ENCODE data around the gene RARB. TPM values are rescaled to one million over a fixed set of nuclear protein-coding genes. Genes with fewer than 3 reads are reported as not detected.

Gene RARB
- total RNA-seq, 1 experiment from 2014 or later: 2.5 TPM

DNA sequence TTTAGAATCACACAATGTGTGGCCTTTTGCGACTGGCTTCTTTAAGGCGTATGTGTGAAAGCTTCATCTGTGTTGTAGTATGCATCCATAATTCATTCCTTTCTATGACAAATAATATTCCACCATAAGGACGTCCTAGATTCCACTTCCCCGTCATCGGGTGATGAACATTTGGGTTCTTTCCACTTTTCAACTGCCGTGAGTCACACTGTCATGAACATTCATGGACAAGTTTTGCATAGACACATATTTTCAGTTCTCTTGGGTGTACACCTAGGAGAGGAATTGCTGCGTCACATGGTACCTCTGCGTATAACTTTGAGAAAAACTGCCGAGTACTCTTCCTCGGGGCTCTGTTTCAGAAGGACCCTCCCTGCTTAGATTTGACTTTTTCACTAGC lies 139.3 kb downstream of the RARB start:
- ChIA-PET CTCF (interaction anchor here (1.2 kb wide), 1 partner anchor 25 kb away, joined by 3 read pairs; no protein-coding TSS in a partner anchor), POLR2A (no interaction called here)
- H3K27ac Mint-ChIP-seq (ENCODE audit: unreplicated experiment): no peak overlapping the region
- intact Hi-C loops (cut with micrococcal nuclease; ENCODE audit: unreplicated experiment): no loop called here
- no peaks in the 10 kb centered on the region for H3K27me3 ChIP-seq (replicated peaks; ENCODE audit: control insufficient read depth, insufficient read depth, low read length)
- no peaks in the 10 kb centered on the region for H3K4me1 ChIP-seq
- no peaks in the 10 kb centered on the region for H3K27me3 Mint-ChIP-seq (ENCODE audit: insufficient read depth, unreplicated experiment)
- DNase-seq: no peak
- no peaks in the 10 kb centered on the region for H3K9me3 Mint-ChIP-seq (ENCODE audit: unreplicated experiment)
- BruUV-seq (replicated peaks): no TSS peak
- no peaks in the 10 kb centered on the region for H3K36me3 ChIP-seq (ENCODE audit: control insufficient read depth, insufficient read depth, low read length)
- no peaks in the 10 kb centered on the region for H3K4me1 Mint-ChIP-seq (ENCODE audit: low read depth, unreplicated experiment)
- TF ChIP-seq, protein P1, sequence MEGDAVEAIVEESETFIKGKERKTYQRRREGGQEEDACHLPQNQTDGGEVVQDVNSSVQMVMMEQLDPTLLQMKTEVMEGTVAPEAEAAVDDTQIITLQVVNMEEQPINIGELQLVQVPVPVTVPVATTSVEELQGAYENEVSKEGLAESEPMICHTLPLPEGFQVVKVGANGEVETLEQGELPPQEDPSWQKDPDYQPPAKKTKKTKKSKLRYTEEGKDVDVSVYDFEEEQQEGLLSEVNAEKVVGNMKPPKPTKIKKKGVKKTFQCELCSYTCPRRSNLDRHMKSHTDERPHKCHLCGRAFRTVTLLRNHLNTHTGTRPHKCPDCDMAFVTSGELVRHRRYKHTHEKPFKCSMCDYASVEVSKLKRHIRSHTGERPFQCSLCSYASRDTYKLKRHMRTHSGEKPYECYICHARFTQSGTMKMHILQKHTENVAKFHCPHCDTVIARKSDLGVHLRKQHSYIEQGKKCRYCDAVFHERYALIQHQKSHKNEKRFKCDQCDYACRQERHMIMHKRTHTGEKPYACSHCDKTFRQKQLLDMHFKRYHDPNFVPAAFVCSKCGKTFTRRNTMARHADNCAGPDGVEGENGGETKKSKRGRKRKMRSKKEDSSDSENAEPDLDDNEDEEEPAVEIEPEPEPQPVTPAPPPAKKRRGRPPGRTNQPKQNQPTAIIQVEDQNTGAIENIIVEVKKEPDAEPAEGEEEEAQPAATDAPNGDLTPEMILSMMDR (IDR thresholded peaks at IDR 0.05; ENCODE audit: insufficient read depth in 1 of 2, low read depth in 1 of 2, low read length in 1 of 2, severe bottlenecking in 1 of 2, unreplicated experiment in 1 of 2): no peak
- no peaks in the 10 kb centered on the region for H3K9me3 ChIP-seq
- no peak overlapping the region for H3K4me3 Mint-ChIP-seq (ENCODE audit: unreplicated experiment)
- no peak overlapping the region for H3K4me3 ChIP-seq (ENCODE audit: low read depth, low read length)
- H3K36me3 Mint-ChIP-seq (ENCODE audit: insufficient read depth, unreplicated experiment): no peaks in the 10 kb centered on the region

DNA sequence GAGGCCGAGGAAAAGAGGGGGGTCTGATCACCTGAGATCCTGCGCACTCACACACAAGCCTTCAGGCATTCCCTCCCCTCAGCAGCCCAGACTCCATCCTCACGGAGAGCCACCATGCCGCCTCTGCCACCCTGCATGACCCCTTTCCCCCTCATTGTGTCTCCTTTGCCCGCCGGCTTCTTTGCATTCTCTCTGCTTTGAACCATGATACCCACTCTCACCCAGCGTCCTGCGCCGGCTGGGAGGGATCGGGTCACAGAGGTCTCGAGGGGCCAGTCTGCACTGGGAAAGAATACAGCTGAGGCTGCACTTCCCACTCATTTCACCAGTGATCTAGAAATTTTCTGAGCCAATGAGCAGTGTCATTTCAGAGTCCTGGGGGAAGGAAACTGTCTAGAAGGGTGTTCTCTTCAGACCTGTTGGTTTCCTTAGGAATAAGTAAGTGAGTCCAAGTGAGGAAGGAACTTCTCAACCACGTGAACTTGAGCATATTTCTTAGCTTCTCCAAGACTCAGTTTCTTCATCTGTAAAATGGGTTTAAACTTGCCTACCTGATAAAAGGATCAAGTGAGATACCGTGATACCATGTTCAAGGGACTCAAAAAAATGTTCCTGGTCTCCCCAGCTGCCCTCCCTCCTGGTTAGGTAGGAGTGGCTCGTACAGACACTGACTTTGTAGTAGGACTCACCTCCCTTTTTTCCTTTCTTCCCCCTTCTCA lies 139.9 kb downstream of the RARB start:
- Mint-ChIP-seq H3K27ac (ENCODE audit: unreplicated experiment) (no peak overlapping the region), H3K4me1 (ENCODE audit: low read depth, unreplicated experiment) (no peaks in the 10 kb centered on the region), H3K36me3 (ENCODE audit: insufficient read depth, unreplicated experiment) (no peaks in the 10 kb centered on the region), H3K9me3 (ENCODE audit: unreplicated experiment) (no peaks in the 10 kb centered on the region), H3K27me3 (ENCODE audit: insufficient read depth, unreplicated experiment) (no peaks in the 10 kb centered on the region), H3K4me3 (ENCODE audit: unreplicated experiment) (no peak overlapping the region)
- TF ChIP-seq, protein P1 (IDR thresholded peaks at IDR 0.05; ENCODE audit: insufficient read depth in 1 of 2, low read depth in 1 of 2, low read length in 1 of 2, severe bottlenecking in 1 of 2, unreplicated experiment in 1 of 2): no peak
- no peaks in the 10 kb centered on the region for H3K4me1 ChIP-seq
- H3K4me3 ChIP-seq (ENCODE audit: low read depth, low read length): no peak overlapping the region
- POLR2A ChIA-PET: no interaction called here
- DNase-seq: no peak
- H3K27me3 ChIP-seq (replicated peaks; ENCODE audit: control insufficient read depth, insufficient read depth, low read length): no peaks in the 10 kb centered on the region
- BruUV-seq (replicated peaks): no TSS peak
- H3K9me3 ChIP-seq: no peaks in the 10 kb centered on the region
- H3K36me3 ChIP-seq (ENCODE audit: control insufficient read depth, insufficient read depth, low read length): no peaks in the 10 kb centered on the region
- CTCF ChIA-PET: no interaction called here
- intact Hi-C loops (cut with micrococcal nuclease; ENCODE audit: unreplicated experiment): no loop called here

- no peaks in the 10 kb centered on the region for H3K27me3 Mint-ChIP-seq (ENCODE audit: insufficient read depth, unreplicated experiment)
Observed at GRCh38 chr3:25568525-25569078, 140.5 kb downstream of the RARB start.

More at GRCh38 chr3:25568525-25569078, 140.5 kb downstream of the RARB start:
- H3K9me3 ChIP-seq: no peaks in the 10 kb centered on the region
- BruUV-seq (replicated peaks): no TSS peak
- TF ChIP-seq, protein P1 (IDR thresholded peaks at IDR 0.05; ENCODE audit: insufficient read depth in 1 of 2, low read depth in 1 of 2, low read length in 1 of 2, severe bottlenecking in 1 of 2, unreplicated experiment in 1 of 2): no peak
- Mint-ChIP-seq H3K27ac (ENCODE audit: unreplicated experiment) (no peak overlapping the region), H3K4me3 (ENCODE audit: unreplicated experiment) (no peak overlapping the region), H3K9me3 (ENCODE audit: unreplicated experiment) (no peaks in the 10 kb centered on the region), H3K36me3 (ENCODE audit: insufficient read depth, unreplicated experiment) (no peaks in the 10 kb centered on the region), H3K4me1 (ENCODE audit: low read depth, unreplicated experiment) (no peaks in the 10 kb centered on the region)
- no peak overlapping the region for H3K4me3 ChIP-seq (ENCODE audit: low read depth, low read length)
- H3K27me3 ChIP-seq (replicated peaks; ENCODE audit: control insufficient read depth, insufficient read depth, low read length): no peaks in the 10 kb centered on the region
- POLR2A ChIA-PET: no interaction called here
- intact Hi-C loops (cut with micrococcal nuclease; ENCODE audit: unreplicated experiment): no loop called here
- DNase-seq: no peak
- CTCF ChIA-PET: no interaction called here
- H3K36me3 ChIP-seq (ENCODE audit: control insufficient read depth, insufficient read depth, low read length): no peaks in the 10 kb centered on the region
- H3K4me1 ChIP-seq: no peaks in the 10 kb centered on the region

All from Caco-2 (cell line).